Measurements from ENCODE around the gene F2RL1. TPM values are rescaled to one million over a fixed set of nuclear protein-coding genes. Genes with fewer than 3 reads are reported as not detected.
"Not testable (repeated sequence)": the region's sequence is repeated elsewhere in the genome, so short reads cannot be mapped to it uniquely, and the experiment has no call there.

F2RL1 gene
- total RNA-seq, 1 experiment from 2014 or later = 23.0 TPM

GRCh38 chr5:76826416-76826815, 7.6 kb downstream of the F2RL1 start:
- H3K56ac ChIP-seq (ENCODE audit: insufficient read length, low read depth, low read length); H2BK12ac ChIP-seq (ENCODE audit: insufficient read length, low read depth, low read length); H3K23me2 ChIP-seq (ENCODE audit: insufficient read length, low read depth, low read length, poor library complexity, severe bottlenecking); H3K27me3 ChIP-seq (ENCODE audit: insufficient read depth, low read length); H3K27ac Mint-ChIP-seq; H4K91ac ChIP-seq (ENCODE audit: insufficient read length, low read depth, low read length); H3K4me2 ChIP-seq (ENCODE audit: insufficient read depth, insufficient read length, low read length); H2BK120ac ChIP-seq (ENCODE audit: low read depth, low read length, poor library complexity, severe bottlenecking); H2AFZ ChIP-seq (ENCODE audit: low read length); H2BK20ac ChIP-seq (ENCODE audit: low read depth, low read length, poor library complexity, severe bottlenecking); H3K36me3 Mint-ChIP-seq (ENCODE audit: insufficient read depth in 1 of 3, low read depth in 3 of 3); H3K9me3 ChIP-seq (ENCODE audit: control insufficient read depth, low read depth, low read length); H3K9me3 Mint-ChIP-seq; H3K4me1 ChIP-seq (ENCODE audit: insufficient read depth, low read length); H4K20me1 ChIP-seq (ENCODE audit: control insufficient read depth, insufficient read depth, insufficient read length); H3K9ac ChIP-seq (ENCODE audit: extremely low read depth, insufficient read length, low read length); H2BK5ac ChIP-seq (ENCODE audit: insufficient read length, low read length); H3K4me1 Mint-ChIP-seq; H3K4ac ChIP-seq (ENCODE audit: low read depth, low read length); H2BK15ac ChIP-seq (ENCODE audit: low read depth, low read length); H3T11ph ChIP-seq (ENCODE audit: low read length); H3K27ac ChIP-seq (ENCODE audit: insufficient read length, low read depth, low read length); H3K79me1 ChIP-seq (ENCODE audit: insufficient read depth, low read depth, low read length, poor library complexity, severe bottlenecking); H3K23ac ChIP-seq (ENCODE audit: insufficient read length, low read depth, low read length); H4K5ac ChIP-seq (ENCODE audit: insufficient read length, low read depth, low read length); DNase-seq; H3K79me2 ChIP-seq (ENCODE audit: insufficient read depth, low read length); H3K18ac ChIP-seq (ENCODE audit: insufficient read length, low read depth, low read length); H4K8ac ChIP-seq (replicated peaks; ENCODE audit: insufficient read length, low read depth, low read length); H2AK5ac ChIP-seq (ENCODE audit: insufficient read length, low read length); H3K4me3 Mint-ChIP-seq; H3K27me3 Mint-ChIP-seq (ENCODE audit: low read depth); H3K14ac ChIP-seq (ENCODE audit: insufficient read depth, low read length): not testable (repeated sequence)
